HepG2 (cell line): Measurements from ENCODE around the gene RFX2. TPM values are rescaled to one million over a fixed set of nuclear protein-coding genes. Genes with fewer than 3 reads are reported as not detected.

ENCODE experiments used
- FOXM1 ChIP-seq: sonication (generic); formaldehyde crosslinking; IDR thresholded peaks from 2 replicates; pipeline ENCODE4 v1.5.0; 2020; ENCODE audit warnings: missing genetic modification reagents
- HIVEP1 ChIP-seq: sonication (generic); formaldehyde crosslinking; IDR thresholded peaks from 2 replicates; pipeline ENCODE4 v1.4.0; 2020; ENCODE audit warnings: mild to moderate bottlenecking, missing genetic modification reagents
- LCORL ChIP-seq, 2 experiments: fragments of 450-650 bp in 1 of 2; sonication (generic) in 1 of 2; formaldehyde crosslinking in 1 of 2; IDR thresholded peaks; 2 replicates each; pipeline versions ENCODE4 v1.5.0 to v1.6.1; 2017 to 2020; ENCODE audit warnings: antibody characterized with exemption in 1 of 2, missing genetic modification reagents in 1 of 2
- MZF1 ChIP-seq: sonication (generic); formaldehyde crosslinking; IDR thresholded peaks from 2 replicates; pipeline ENCODE4 v1.8.1; 2023; ENCODE audit warnings: mild to moderate bottlenecking, missing genetic modification reagents, borderline replicate concordance
- NFKB2 ChIP-seq: sonication (generic); formaldehyde crosslinking; IDR thresholded peaks from 2 replicates; pipeline ENCODE4 v1.4.0; 2020; ENCODE audit warnings: missing genetic modification reagents, borderline replicate concordance
- POLR2G ChIP-seq: fragments of 200-400 bp; formaldehyde crosslinking; IDR thresholded peaks from 2 replicates; pipeline ENCODE4 v1.6.1; 2018; ENCODE audit warnings: mild to moderate bottlenecking, low read depth, low read length, moderate library complexity
- RBM39 ChIP-seq: fragments of 200-400 bp; formaldehyde crosslinking; IDR thresholded peaks from one replicate; pipeline ENCODE4 v1.6.1; 2018; ENCODE audit warnings: antibody characterized with exemption, mild to moderate bottlenecking, low read depth, low read length; ENCODE audit not compliant: poor library complexity, severe bottlenecking
- RFX3 ChIP-seq: IDR thresholded peaks from 2 replicates; pipeline ENCODE4 v1.6.1; 2016; ENCODE audit warnings: missing biosample characterization, missing genetic modification reagents
- SNRNP70 ChIP-seq: fragments of 200-400 bp; formaldehyde crosslinking; IDR thresholded peaks from 2 replicates; pipeline ENCODE4 v1.6.1; 2017; ENCODE audit warnings: mild to moderate bottlenecking, low read depth, low read length, moderate library complexity
- U2AF2 ChIP-seq: fragments of 200-400 bp; formaldehyde crosslinking; IDR thresholded peaks from 2 replicates; pipeline ENCODE4 v1.6.1; 2017; ENCODE audit warnings: low read depth, mild to moderate bottlenecking, low read length
- WIZ ChIP-seq: sonication (generic); formaldehyde crosslinking; IDR thresholded peaks from 2 replicates; pipeline ENCODE4 v1.5.1; 2020; ENCODE audit warnings: mild to moderate bottlenecking, missing genetic modification reagents
- XRCC5 ChIP-seq: fragments of 200-400 bp; formaldehyde crosslinking; optimal IDR thresholded peaks from 2 replicates; pipeline ENCODE3; 2017; ENCODE audit warnings: mild to moderate bottlenecking, low read length
- ZC3H13 ChIP-seq: sonication (generic); formaldehyde crosslinking; IDR thresholded peaks from 2 replicates; pipeline ENCODE4 v1.8.1; 2023; ENCODE audit warnings: mild to moderate bottlenecking, missing genetic modification reagents, moderate library complexity
- ZFAT ChIP-seq: sonication (generic); formaldehyde crosslinking; conservative IDR thresholded peaks from 2 replicates; pipeline ENCODE4 v1.8.1; 2023; ENCODE audit warnings: missing genetic modification reagents, inconsistent platforms
- ZFP37 ChIP-seq: sonication (generic); formaldehyde crosslinking; IDR thresholded peaks from 2 replicates; pipeline ENCODE4 v1.4.0; 2020; ENCODE audit warnings: missing genetic modification reagents, borderline replicate concordance
- ZNF253 ChIP-seq: sonication (generic); formaldehyde crosslinking; IDR thresholded peaks from 2 replicates; pipeline ENCODE4 v1.8.0; 2022; ENCODE audit warnings: mild to moderate bottlenecking, missing genetic modification reagents, borderline replicate concordance
- ZNF558 ChIP-seq: sonication (generic); formaldehyde crosslinking; IDR thresholded peaks from 2 replicates; pipeline ENCODE4 v1.9.0; 2022; ENCODE audit warnings: mild to moderate bottlenecking, missing genetic modification reagents, borderline replicate concordance
- ZNF567 ChIP-seq: sonication (generic); formaldehyde crosslinking; IDR thresholded peaks from 2 replicates; pipeline ENCODE4 v1.8.1; 2023; ENCODE audit warnings: mild to moderate bottlenecking, missing genetic modification reagents, borderline replicate concordance
- ZNF720 ChIP-seq: sonication (generic); formaldehyde crosslinking; IDR thresholded peaks from 2 replicates; pipeline ENCODE4 v1.4.0; 2020; ENCODE audit warnings: missing genetic modification reagents
- polyA plus RNA-seq, 8 experiments: library from polyadenylated mRNA; depleted of rRNA in 3 of 8; stranded (reverse) in 7 of 8; unstranded in 1 of 8; fragments of >200 nt; fragmentation: Illumina TruSeq in 4 of 8; extraction: Trizol in 4 of 8; gene quantifications; 2 replicates each; pipeline versions ENCODE4 v1.2.1 to v1.2.3, GENCODE V29; 2011 to 2016; ENCODE audit warnings: low read depth in 4 of 8, missing spikeins in 1 of 8, mixed read lengths in 1 of 8; ENCODE audit not compliant: insufficient read depth in 1 of 8
- total RNA-seq, 5 experiments: library from RNA; depleted of rRNA; stranded (reverse); fragments of >200 nt; fragmentation: Illumina TruSeq; extraction: Trizol; gene quantifications; 2 replicates each; pipeline ENCODE4 v1.2.3, GENCODE V29; 2016; ENCODE audit warnings: low read depth in 1 of 5
- TF ChIP-seq, protein P1 (sequence below): sonication (generic); formaldehyde crosslinking; IDR thresholded peaks from 2 replicates; pipeline ENCODE4 v1.8.0; 2022; ENCODE audit warnings: missing genetic modification reagents, mild to moderate bottlenecking, inconsistent platforms, borderline replicate concordance
- TF ChIP-seq, protein P2 (sequence below): sonication (generic); formaldehyde crosslinking; IDR thresholded peaks from 2 replicates; pipeline ENCODE4 v1.5.0; 2020; ENCODE audit warnings: missing genetic modification reagents
- TF ChIP-seq, protein P3 (sequence below): sonication (generic); formaldehyde crosslinking; conservative IDR thresholded peaks from 2 replicates; pipeline ENCODE4 v1.4.0; 2020; ENCODE audit warnings: missing genetic modification reagents
- TF ChIP-seq, protein P4 (sequence below): sonication (generic); formaldehyde crosslinking; conservative IDR thresholded peaks from 2 replicates; pipeline ENCODE4 v1.8.0; 2022; ENCODE audit warnings: mild to moderate bottlenecking, moderate library complexity, missing genetic modification reagents

The RFX2 gene
- total and polyA plus RNA-seq, 2 of the 13 experiments (the other 11 are each of a cell fraction or from before 2014, with no cell fraction given), result 2.8 to 3.3 TPM

DNA sequence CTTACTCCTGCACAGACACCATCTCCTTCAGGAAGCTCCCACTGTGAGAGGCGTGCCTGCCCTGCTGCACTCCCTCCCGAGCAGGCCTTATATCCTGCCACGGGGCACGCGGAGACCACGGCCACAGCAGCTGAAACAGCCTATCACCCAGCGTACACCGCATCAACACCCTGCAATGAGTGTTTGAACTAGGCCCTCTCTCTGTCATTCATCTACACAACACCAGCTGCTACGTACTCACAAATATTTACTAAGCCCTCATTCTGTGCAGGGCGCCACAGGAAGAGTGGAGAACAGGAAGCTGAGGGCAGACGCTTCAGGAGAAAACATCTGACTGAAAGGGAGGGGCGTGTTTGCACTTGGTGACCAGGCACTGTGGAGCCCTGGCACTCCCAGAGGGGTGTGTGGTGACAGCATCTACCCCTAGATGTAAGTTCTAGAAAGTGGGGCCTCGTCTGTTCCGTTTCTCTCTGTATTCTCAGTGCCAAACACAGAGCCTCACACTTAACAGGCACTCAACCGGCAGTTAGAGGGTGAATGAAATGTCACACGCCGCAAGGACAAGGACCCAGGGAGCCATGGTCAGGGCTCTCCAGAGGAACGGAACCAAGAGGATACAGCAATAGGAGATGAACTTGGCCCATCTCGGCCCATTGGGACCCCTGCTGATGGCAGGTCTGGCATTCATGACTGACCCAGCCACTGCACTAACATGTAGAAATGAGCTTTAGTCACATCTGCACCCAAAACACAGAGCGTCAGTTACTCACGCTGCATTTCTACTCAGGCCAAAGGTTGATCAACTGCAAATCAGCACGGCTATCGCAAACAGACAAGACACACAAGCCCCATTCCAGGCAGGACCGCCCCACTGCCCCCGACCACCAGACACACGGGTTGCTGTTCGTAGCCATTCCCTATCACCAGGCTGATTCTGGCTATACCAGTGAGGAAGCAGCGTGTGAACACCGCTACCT lies 148.0 kb downstream of the RFX2 start (continued):
- TF ChIP-seq MZF1, result no peak
- TF ChIP-seq, protein P1, sequence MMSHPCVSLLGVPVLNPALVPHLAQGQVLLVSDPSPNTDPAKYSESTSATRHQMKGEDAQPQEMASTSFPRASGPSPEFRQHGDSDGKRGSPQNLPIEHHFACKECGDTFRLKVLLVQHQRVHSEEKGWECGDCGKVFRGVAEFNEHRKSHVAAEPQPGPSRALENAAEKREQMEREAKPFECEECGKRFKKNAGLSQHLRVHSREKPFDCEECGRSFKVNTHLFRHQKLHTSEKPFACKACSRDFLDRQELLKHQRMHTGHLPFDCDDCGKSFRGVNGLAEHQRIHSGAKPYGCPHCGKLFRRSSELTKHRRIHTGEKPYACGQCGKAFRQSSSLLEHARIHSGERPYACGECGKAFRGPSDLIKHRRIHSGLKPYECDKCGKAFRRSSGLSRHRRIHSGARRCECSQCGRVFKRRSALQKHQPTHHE (CRISPR knock-in tag), result peak; percentile 68; the same call in 1 of the 2 replicates
- TF ChIP-seq RFX3 (CRISPR knock-in tag), result no peak
- TF ChIP-seq, protein P2, sequence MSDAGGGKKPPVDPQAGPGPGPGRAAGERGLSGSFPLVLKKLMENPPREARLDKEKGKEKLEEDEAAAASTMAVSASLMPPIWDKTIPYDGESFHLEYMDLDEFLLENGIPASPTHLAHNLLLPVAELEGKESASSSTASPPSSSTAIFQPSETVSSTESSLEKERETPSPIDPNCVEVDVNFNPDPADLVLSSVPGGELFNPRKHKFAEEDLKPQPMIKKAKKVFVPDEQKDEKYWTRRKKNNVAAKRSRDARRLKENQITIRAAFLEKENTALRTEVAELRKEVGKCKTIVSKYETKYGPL (CRISPR knock-in tag), result no peak
- 0 out of 2 replicates have a peak, but pooled peaks have one; percentile 74 for TF ChIP-seq ZNF567 (CRISPR knock-in tag)
- TF ChIP-seq ZNF558 (CRISPR knock-in tag), result no peak
- no peak for TF ChIP-seq U2AF2
- TF ChIP-seq POLR2G, result no peak; the same call in none of the 2 replicates
- TF ChIP-seq ZC3H13 (CRISPR knock-in tag), result peak; percentile 97
- no peak for TF ChIP-seq ZNF720 (CRISPR knock-in tag)
- no peak for TF ChIP-seq RBM39
- peak; percentile 87 for TF ChIP-seq HIVEP1 (CRISPR knock-in tag)
- no peak for TF ChIP-seq ZFAT (CRISPR knock-in tag)
- peak; percentile 81 for TF ChIP-seq NFKB2 (CRISPR knock-in tag)
- peak; percentile 73 for TF ChIP-seq XRCC5
- no peak for TF ChIP-seq FOXM1 (CRISPR knock-in tag)
- TF ChIP-seq SNRNP70, result no peak
- no peak for TF ChIP-seq ZNF253 (CRISPR knock-in tag)
- TF ChIP-seq, protein P3, sequence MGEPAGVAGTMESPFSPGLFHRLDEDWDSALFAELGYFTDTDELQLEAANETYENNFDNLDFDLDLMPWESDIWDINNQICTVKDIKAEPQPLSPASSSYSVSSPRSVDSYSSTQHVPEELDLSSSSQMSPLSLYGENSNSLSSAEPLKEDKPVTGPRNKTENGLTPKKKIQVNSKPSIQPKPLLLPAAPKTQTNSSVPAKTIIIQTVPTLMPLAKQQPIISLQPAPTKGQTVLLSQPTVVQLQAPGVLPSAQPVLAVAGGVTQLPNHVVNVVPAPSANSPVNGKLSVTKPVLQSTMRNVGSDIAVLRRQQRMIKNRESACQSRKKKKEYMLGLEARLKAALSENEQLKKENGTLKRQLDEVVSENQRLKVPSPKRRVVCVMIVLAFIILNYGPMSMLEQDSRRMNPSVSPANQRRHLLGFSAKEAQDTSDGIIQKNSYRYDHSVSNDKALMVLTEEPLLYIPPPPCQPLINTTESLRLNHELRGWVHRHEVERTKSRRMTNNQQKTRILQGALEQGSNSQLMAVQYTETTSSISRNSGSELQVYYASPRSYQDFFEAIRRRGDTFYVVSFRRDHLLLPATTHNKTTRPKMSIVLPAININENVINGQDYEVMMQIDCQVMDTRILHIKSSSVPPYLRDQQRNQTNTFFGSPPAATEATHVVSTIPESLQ (CRISPR knock-in tag), result no peak
- TF ChIP-seq ZFP37 (CRISPR knock-in tag), result peak; percentile 97
- TF ChIP-seq LCORL (IDR thresholded peaks at IDR 0.05), result no peak
- peak; percentile 98 for TF ChIP-seq LCORL (CRISPR knock-in tag; IDR thresholded peaks at IDR 0.05)
- no peak for TF ChIP-seq WIZ
- TF ChIP-seq, protein P4, sequence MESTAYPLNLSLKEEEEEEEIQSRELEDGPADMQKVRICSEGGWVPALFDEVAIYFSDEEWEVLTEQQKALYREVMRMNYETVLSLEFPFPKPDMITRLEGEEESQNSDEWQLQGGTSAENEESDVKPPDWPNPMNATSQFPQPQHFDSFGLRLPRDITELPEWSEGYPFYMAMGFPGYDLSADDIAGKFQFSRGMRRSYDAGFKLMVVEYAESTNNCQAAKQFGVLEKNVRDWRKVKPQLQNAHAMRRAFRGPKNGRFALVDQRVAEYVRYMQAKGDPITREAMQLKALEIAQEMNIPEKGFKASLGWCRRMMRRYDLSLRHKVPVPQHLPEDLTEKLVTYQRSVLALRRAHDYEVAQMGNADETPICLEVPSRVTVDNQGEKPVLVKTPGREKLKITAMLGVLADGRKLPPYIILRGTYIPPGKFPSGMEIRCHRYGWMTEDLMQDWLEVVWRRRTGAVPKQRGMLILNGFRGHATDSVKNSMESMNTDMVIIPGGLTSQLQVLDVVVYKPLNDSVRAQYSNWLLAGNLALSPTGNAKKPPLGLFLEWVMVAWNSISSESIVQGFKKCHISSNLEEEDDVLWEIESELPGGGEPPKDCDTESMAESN (CRISPR knock-in tag), result peak; percentile 51; the same call in 1 of the 2 replicates
